Uterus (tissue), 2 donors: ENCODE measurements around the gene RIMBP3C.
"Not testable (repeated sequence)": the region's sequence is repeated elsewhere in the genome, so short reads cannot be mapped to it uniquely, and the experiment has no call there.

ENCODE experiments used
- CTCF ChIP-seq, 4 experiments: fragments of 200-600 bp in 2 of 4; fragments of 450-650 bp in 2 of 4; sonication (generic) in 2 of 4; IDR thresholded peaks; one replicate each; pipeline ENCODE4 v1.5.1; 2016 to 2019; ENCODE audit warnings: antibody characterized with exemption in 4 of 4, mild to moderate bottlenecking in 2 of 4, moderate library complexity in 1 of 4
- POLR2A ChIP-seq, 2 donors: fragments of 450-650 bp; IDR thresholded peaks; one replicate each; pipeline ENCODE4 v1.6.1; 2016; ENCODE audit warnings: antibody characterized with exemption in 2 of 2, mild to moderate bottlenecking in 1 of 2, moderate library complexity in 1 of 2

GRCh38 chr22:21510397-21510796 is 40.9 kb downstream of the RIMBP3C start:
- not testable (repeated sequence) for TF ChIP-seq POLR2A, CTCF (IDR thresholded peaks at IDR 0.05)
